Activated naive CD8-positive, alpha-beta T cell (primary cell): ENCODE data around the gene MT1E.

Experiments used
- H3K27ac Mint-ChIP-seq: one replicate; pipeline ENCODE4 v1.8.0; 2021; ENCODE audit warnings: mixed read lengths
- H3K27me3 Mint-ChIP-seq: one replicate; pipeline ENCODE4 v1.8.0; 2021; ENCODE audit warnings: mixed read lengths
- H3K36me3 Mint-ChIP-seq: one replicate; pipeline ENCODE4 v1.8.0; 2021; ENCODE audit warnings: mixed read lengths
- H3K4me1 Mint-ChIP-seq: one replicate; pipeline ENCODE4 v1.8.0; 2021; ENCODE audit warnings: low read depth, mixed read lengths
- H3K4me3 Mint-ChIP-seq: one replicate; pipeline ENCODE4 v1.8.0; 2021; ENCODE audit warnings: mild to moderate bottlenecking, mixed read lengths
- H3K9me3 Mint-ChIP-seq: one replicate; pipeline ENCODE4 v1.8.0; 2021; ENCODE audit warnings: low read depth, mixed read lengths

The MT1E gene

GRCh38 chr16:56629531-56629930, 4.0 kb downstream of the MT1E start:
- H3K4me1 Mint-ChIP-seq: peaks cover 24% of the 10 kb centered on the region
- H3K27ac Mint-ChIP-seq: no peak overlapping the region
- peaks cover 26% of the 10 kb centered on the region for H3K27me3 Mint-ChIP-seq
- H3K4me3 Mint-ChIP-seq: no peak overlapping the region
- H3K36me3 Mint-ChIP-seq: no peaks in the 10 kb centered on the region
- H3K9me3 Mint-ChIP-seq: no peaks in the 10 kb centered on the region

GRCh38 chr16:56630134-56630533, 4.6 kb downstream of the MT1E start:
- Mint-ChIP-seq H3K36me3 (no peaks in the 10 kb centered on the region), H3K9me3 (no peaks in the 10 kb centered on the region), H3K27me3 (peaks cover 32% of the 10 kb centered on the region), H3K27ac (no peak overlapping the region), H3K4me3 (no peak overlapping the region), H3K4me1 (peaks cover 26% of the 10 kb centered on the region)

- H3K27ac Mint-ChIP-seq: no peak overlapping the region
- H3K36me3 Mint-ChIP-seq: no peaks in the 10 kb centered on the region
- no peaks in the 10 kb centered on the region for H3K9me3 Mint-ChIP-seq
- H3K4me1 Mint-ChIP-seq: peaks cover 25% of the 10 kb centered on the region
- H3K4me3 Mint-ChIP-seq: peak overlapping the region; percentile 83
- peaks cover 36% of the 10 kb centered on the region for H3K27me3 Mint-ChIP-seq
Measured at GRCh38 chr16:56631197-56631596, 5.6 kb downstream of the MT1E start.

- peak overlapping the region; percentile 83 for H3K4me3 Mint-ChIP-seq
- H3K27ac Mint-ChIP-seq: no peak overlapping the region
- no peaks in the 10 kb centered on the region for H3K36me3 Mint-ChIP-seq
- peaks cover 40% of the 10 kb centered on the region for H3K27me3 Mint-ChIP-seq
- no peaks in the 10 kb centered on the region for H3K9me3 Mint-ChIP-seq
- H3K4me1 Mint-ChIP-seq: peaks cover 26% of the 10 kb centered on the region
Measured at GRCh38 chr16:56631832-56632155, 6.2 kb downstream of the MT1E start.

GRCh38 chr16:56632156-56632847, 6.7 kb downstream of the MT1E start, which contains the start of gene MT1M:
TSS of gene MT1M (plus strand) at chr16:56632659. CDS start at chr16:56632732, 73 bp downstream.
- H3K4me3 Mint-ChIP-seq: peak within 1 kb of the TSS; percentile 83
- peaks cover 25% of the 10 kb centered on the region for H3K4me1 Mint-ChIP-seq
- peaks cover 42% of the 10 kb centered on the region for H3K27me3 Mint-ChIP-seq
- no peaks in the 10 kb centered on the region for H3K36me3 Mint-ChIP-seq
- no peaks in the 10 kb centered on the region for H3K9me3 Mint-ChIP-seq
- H3K27ac Mint-ChIP-seq: no peak within 1 kb of the TSS

GRCh38 chr16:56632848-56633365, 7.3 kb downstream of the MT1E start:
- peak overlapping the region; percentile 68 for H3K4me3 Mint-ChIP-seq
- no peaks in the 10 kb centered on the region for H3K36me3 Mint-ChIP-seq
- no peaks in the 10 kb centered on the region for H3K9me3 Mint-ChIP-seq
- H3K4me1 Mint-ChIP-seq: peaks cover 30% of the 10 kb centered on the region
- H3K27ac Mint-ChIP-seq: no peak overlapping the region
- peaks cover 46% of the 10 kb centered on the region for H3K27me3 Mint-ChIP-seq

- Mint-ChIP-seq H3K36me3 (no peaks in the 10 kb centered on the region), H3K4me3 (no peak overlapping the region), H3K9me3 (no peaks in the 10 kb centered on the region), H3K4me1 (peaks cover 33% of the 10 kb centered on the region), H3K27ac (no peak overlapping the region), H3K27me3 (peaks cover 47% of the 10 kb centered on the region)
Measured at GRCh38 chr16:56633535-56633934, 8.0 kb downstream of the MT1E start.

GRCh38 chr16:56634715-56635440, 9.3 kb downstream of the MT1E start:
- Mint-ChIP-seq H3K4me1 (peaks cover 35% of the 10 kb centered on the region), H3K9me3 (no peaks in the 10 kb centered on the region), H3K27me3 (peaks cover 51% of the 10 kb centered on the region), H3K27ac (peak overlapping the region; percentile 16), H3K36me3 (no peaks in the 10 kb centered on the region), H3K4me3 (peak overlapping the region; percentile 84)

GRCh38 chr16:56635441-56635967, 9.9 kb downstream of the MT1E start:
- H3K4me3 Mint-ChIP-seq: peak overlapping the region; percentile 84
- H3K9me3 Mint-ChIP-seq: no peaks in the 10 kb centered on the region
- H3K27ac Mint-ChIP-seq: no peak overlapping the region
- peaks cover 55% of the 10 kb centered on the region for H3K27me3 Mint-ChIP-seq
- H3K4me1 Mint-ChIP-seq: peaks cover 35% of the 10 kb centered on the region
- H3K36me3 Mint-ChIP-seq: no peaks in the 10 kb centered on the region

- no peaks in the 10 kb centered on the region for H3K36me3 Mint-ChIP-seq
- peaks cover 30% of the 10 kb centered on the region for H3K4me1 Mint-ChIP-seq
- peaks cover 45% of the 10 kb centered on the region for H3K27me3 Mint-ChIP-seq
- no peaks in the 10 kb centered on the region for H3K9me3 Mint-ChIP-seq
- no peak overlapping the region for H3K27ac Mint-ChIP-seq
- H3K4me3 Mint-ChIP-seq: peak overlapping the region; percentile 74
Measured at GRCh38 chr16:56636616-56637413, 11.2 kb downstream of the MT1E start.

- H3K36me3 Mint-ChIP-seq: no peaks in the 10 kb centered on the region
- H3K27ac Mint-ChIP-seq: no peak within 1 kb of the TSS
- H3K27me3 Mint-ChIP-seq: peaks cover 41% of the 10 kb centered on the region
- peak within 1 kb of the TSS; percentile 68 for H3K4me3 Mint-ChIP-seq
- peaks cover 34% of the 10 kb centered on the region for H3K4me1 Mint-ChIP-seq
- no peaks in the 10 kb centered on the region for H3K9me3 Mint-ChIP-seq
Measured at GRCh38 chr16:56637814-56638750, 12.5 kb downstream of the MT1E start, which contains the start of gene MT1A. TSS of gene MT1A (plus strand) at chr16:56638666. CDS start at chr16:56638739, 73 bp downstream.

GRCh38 chr16:56639045-56639444, 13.5 kb downstream of the MT1E start:
- Mint-ChIP-seq H3K27ac (no peak overlapping the region), H3K4me1 (peaks cover 41% of the 10 kb centered on the region), H3K9me3 (no peaks in the 10 kb centered on the region), H3K4me3 (no peak overlapping the region), H3K36me3 (no peaks in the 10 kb centered on the region), H3K27me3 (peaks cover 33% of the 10 kb centered on the region)

- Mint-ChIP-seq H3K36me3 (no peaks in the 10 kb centered on the region), H3K27ac (no peak overlapping the region), H3K4me3 (no peak overlapping the region), H3K27me3 (peaks cover 25% of the 10 kb centered on the region), H3K9me3 (no peaks in the 10 kb centered on the region), H3K4me1 (peaks cover 41% of the 10 kb centered on the region)
Measured at GRCh38 chr16:56640076-56640475, 14.5 kb downstream of the MT1E start.

GRCh38 chr16:56641166-56641565, 15.6 kb downstream of the MT1E start:
- no peak overlapping the region for H3K27ac Mint-ChIP-seq
- no peaks in the 10 kb centered on the region for H3K36me3 Mint-ChIP-seq
- peaks cover 34% of the 10 kb centered on the region for H3K4me1 Mint-ChIP-seq
- H3K27me3 Mint-ChIP-seq: peaks cover 21% of the 10 kb centered on the region
- no peaks in the 10 kb centered on the region for H3K9me3 Mint-ChIP-seq
- no peak overlapping the region for H3K4me3 Mint-ChIP-seq
